T47D (cell line): ENCODE data around the gene ZNG1A.
"Not testable (repeated sequence)": the region's sequence is repeated elsewhere in the genome, so short reads cannot be mapped to it uniquely, and the experiment has no call there.

Experiments used
- DNase-seq, 2 experiments: peaks; one replicate each; pipeline versions ENCODE4 v3.0.0 to v3.0.0-alpha.2; 2011 to 2012; ENCODE audit warnings: low read depth in 1 of 2, low spot score in 1 of 2
- JUND ChIP-seq: IDR thresholded peaks from 2 replicates; pipeline ENCODE4 v1.6.1; 2012; ENCODE audit warnings: low read depth
- in situ Hi-C: cut with HindIII; loops from 2 replicates; pipeline ENCODE4 v1.10.0; 2016; ENCODE audit warnings: low sequenced_read_pairs, low pct_unique_long_range_greater_than_20kb

ZNG1A gene

GRCh38 chr9:214351-214647 is 35.4 kb upstream of the ZNG1A start:
- TF ChIP-seq JUND: no peak
- no peak for DNase-seq
- in situ Hi-C loops: no loop called here

- in situ Hi-C loops, DNase-seq: not testable (repeated sequence)
Observed at GRCh38 chr9:213901-214300, 35.0 kb upstream of the ZNG1A start.

GRCh38 chr9:212297-212696 is 33.4 kb upstream of the ZNG1A start:
- no peak for DNase-seq
- in situ Hi-C loops: no loop called here
- TF ChIP-seq JUND: no peak

GRCh38 chr9:211557-211956 is 32.7 kb upstream of the ZNG1A start:
- DNase-seq: no peak
- no peak for TF ChIP-seq JUND
- in situ Hi-C loops: no loop called here

GRCh38 chr9:211036-211435 is 32.2 kb upstream of the ZNG1A start:
- no peak for DNase-seq
- TF ChIP-seq JUND: no peak
- in situ Hi-C loops: no loop called here

- in situ Hi-C loops: no loop called here
- no peak for DNase-seq
- no peak for TF ChIP-seq JUND
Observed at GRCh38 chr9:209143-209758, 30.4 kb upstream of the ZNG1A start.

GRCh38 chr9:206481-206880 is 27.6 kb upstream of the ZNG1A start:
- TF ChIP-seq JUND: no peak
- no peak for DNase-seq
- in situ Hi-C loops: no loop called here

GRCh38 chr9:199601-200000 is 20.7 kb upstream of the ZNG1A start:
- DNase-seq, in situ Hi-C loops: not testable (repeated sequence)

GRCh38 chr9:178140-178825 is 573 bp downstream of the ZNG1A start:
- in situ Hi-C loops: not testable (repeated sequence)
- peak in 1 of 2 experiments; percentile 0 for DNase-seq

GRCh38 chr9:169757-170156 is 9.1 kb downstream of the ZNG1A start:
- in situ Hi-C loops, DNase-seq: not testable (repeated sequence)

GRCh38 chr9:159871-160270 is 19.0 kb downstream of the ZNG1A start:
- DNase-seq, in situ Hi-C loops: not testable (repeated sequence)

GRCh38 chr9:151173-151572 is 27.7 kb downstream of the ZNG1A start:
- in situ Hi-C loops, DNase-seq: not testable (repeated sequence)

- DNase-seq, in situ Hi-C loops: not testable (repeated sequence)
Observed at GRCh38 chr9:139880-140279, 39.0 kb downstream of the ZNG1A start.

- in situ Hi-C loops, DNase-seq: not testable (repeated sequence)
Observed at GRCh38 chr9:117995-118467, 60.8 kb downstream of the ZNG1A start, which contains the start of gene FOXD4. FOXD4 (minus strand) TSS chr9:118417; CDS start chr9:118119, 298 bp downstream.

- in situ Hi-C loops, DNase-seq: not testable (repeated sequence)
Observed at GRCh38 chr9:117144-117994, 61.5 kb downstream of the ZNG1A start.

GRCh38 chr9:116239-117077 is 62.4 kb downstream of the ZNG1A start:
- in situ Hi-C loops, DNase-seq: not testable (repeated sequence)

GRCh38 chr9:115118-115451 is 63.8 kb downstream of the ZNG1A start:
- in situ Hi-C loops, DNase-seq: not testable (repeated sequence)
